ENCODE measurements around the gene TMEM143.

GRCh38 chr19:48342841-48343540, 20.7 kb downstream of the TMEM143 start:
- TF ChIP-seq CTCF (IDR thresholded peaks at IDR 0.05; ENCODE audit: low read depth, low read length) (no peak), POLR2A (IDR thresholded peaks at IDR 0.05; ENCODE audit: extremely low read depth, insufficient read length) (no peak), MYC (IDR thresholded peaks at IDR 0.05; ENCODE audit: low read depth, low read length) (peak; percentile 39; the same call in 1 of the 2 replicates)
